Activated CD8-positive, alpha-beta T cell treated with anti-CD3 and anti-CD28 coated beads for 36 hours (primary cell): Measurements from ENCODE around the gene PRR27. TPM values are rescaled to one million over a fixed set of nuclear protein-coding genes. Genes with fewer than 3 reads are reported as not detected.

Experiments used
- ATAC-seq: fragments of 200-7000 bp; cut with Tn5 transposase; one replicate; pipeline ENCODE4 v1.10.0; 2021; ENCODE audit warnings: mild to moderate bottlenecking, moderate library complexity
- CTCF ChIA-PET: fragments of 350-600 bp; sonication (Branson Sonifier 250); formaldehyde crosslinking; loops from one replicate; lab custom pipeline; 2021; ENCODE audit warnings: antibody characterized with exemption; lab: Charles Lee
- POLR2A ChIA-PET: fragments of 350-600 bp; sonication (Branson Sonifier 250); formaldehyde crosslinking; loops from one replicate; lab custom pipeline; 2021; ENCODE audit warnings: antibody characterized with exemption; lab: Charles Lee
- DNase-seq: peaks from one replicate; pipeline ENCODE4 v3.0.0-alpha.2; 2020
- H3K27ac Mint-ChIP-seq: one replicate; pipeline ENCODE4 v1.8.0; 2021; ENCODE audit warnings: mild to moderate bottlenecking, mixed read lengths
- H3K27me3 Mint-ChIP-seq: one replicate; pipeline ENCODE4 v1.8.0; 2021; ENCODE audit warnings: mixed read lengths
- H3K36me3 Mint-ChIP-seq: one replicate; pipeline ENCODE4 v1.8.0; 2021; ENCODE audit warnings: low read depth, mixed read lengths
- H3K4me1 Mint-ChIP-seq: one replicate; pipeline ENCODE4 v1.8.0; 2021; ENCODE audit warnings: low read depth, mixed read lengths
- H3K4me3 Mint-ChIP-seq: one replicate; pipeline ENCODE4 v1.8.0; 2021; ENCODE audit warnings: mild to moderate bottlenecking, moderate library complexity, mixed read lengths
- H3K9me3 Mint-ChIP-seq: one replicate; pipeline ENCODE4 v1.8.0; 2021; ENCODE audit warnings: mixed read lengths
- intact Hi-C: fragments of 100-400 bp; cut with micrococcal nuclease; formaldehyde crosslinking; loops from one replicate; pipeline ENCODE4 v1.10.0; 2022
- total RNA-seq, 2 experiments: library from RNA; stranded (reverse); gene quantifications; one replicate each; pipeline ENCODE4 v1.2.3, GENCODE V29; 2021
- TF ChIP-seq, protein P1 (sequence below): fragments of 200-600 bp; IDR thresholded peaks from one replicate; pipeline ENCODE4 v1.8.0; 2022; ENCODE audit warnings: antibody characterized with exemption, mild to moderate bottlenecking

The PRR27 gene
- total RNA-seq = not detected

DNA sequence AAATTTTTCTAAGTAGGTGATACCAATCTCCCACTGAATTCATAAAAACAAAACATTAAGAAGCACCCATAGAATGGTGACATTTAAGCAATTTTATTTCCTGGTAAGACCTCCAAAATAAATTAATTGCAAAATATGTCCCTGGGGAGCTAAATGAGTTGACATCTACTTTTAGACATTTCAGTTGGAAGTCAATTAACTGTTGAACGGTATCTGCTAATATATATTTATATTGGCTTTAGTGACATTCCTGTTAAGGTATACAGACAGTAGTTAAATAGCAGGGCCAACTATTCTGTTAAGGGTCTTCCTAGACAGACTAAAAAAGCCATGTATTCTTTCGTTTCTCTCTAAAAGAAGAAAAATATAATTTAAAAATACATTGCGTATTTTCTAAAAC, at the start of gene PRR27:
PRR27 (plus strand) TSS at position 301 of the 400 bp plus-strand sequence. CDS start 139 bp downstream, outside the sequence.
- Mint-ChIP-seq H3K9me3 (no peaks in the 10 kb centered on the region), H3K27me3 (no peaks in the 10 kb centered on the region), H3K36me3 (no peaks in the 10 kb centered on the region), H3K4me3 (no peak within 1 kb of the TSS), H3K27ac (no peak within 1 kb of the TSS), H3K4me1 (no peaks in the 10 kb centered on the region)
- TF ChIP-seq, protein P1, sequence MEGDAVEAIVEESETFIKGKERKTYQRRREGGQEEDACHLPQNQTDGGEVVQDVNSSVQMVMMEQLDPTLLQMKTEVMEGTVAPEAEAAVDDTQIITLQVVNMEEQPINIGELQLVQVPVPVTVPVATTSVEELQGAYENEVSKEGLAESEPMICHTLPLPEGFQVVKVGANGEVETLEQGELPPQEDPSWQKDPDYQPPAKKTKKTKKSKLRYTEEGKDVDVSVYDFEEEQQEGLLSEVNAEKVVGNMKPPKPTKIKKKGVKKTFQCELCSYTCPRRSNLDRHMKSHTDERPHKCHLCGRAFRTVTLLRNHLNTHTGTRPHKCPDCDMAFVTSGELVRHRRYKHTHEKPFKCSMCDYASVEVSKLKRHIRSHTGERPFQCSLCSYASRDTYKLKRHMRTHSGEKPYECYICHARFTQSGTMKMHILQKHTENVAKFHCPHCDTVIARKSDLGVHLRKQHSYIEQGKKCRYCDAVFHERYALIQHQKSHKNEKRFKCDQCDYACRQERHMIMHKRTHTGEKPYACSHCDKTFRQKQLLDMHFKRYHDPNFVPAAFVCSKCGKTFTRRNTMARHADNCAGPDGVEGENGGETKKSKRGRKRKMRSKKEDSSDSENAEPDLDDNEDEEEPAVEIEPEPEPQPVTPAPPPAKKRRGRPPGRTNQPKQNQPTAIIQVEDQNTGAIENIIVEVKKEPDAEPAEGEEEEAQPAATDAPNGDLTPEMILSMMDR = no peak
- POLR2A ChIA-PET = no interaction called here
- intact Hi-C loops = no loop called here
- DNase-seq (no peak), ATAC-seq (no peak)
- CTCF ChIA-PET = no interaction called here

DNA sequence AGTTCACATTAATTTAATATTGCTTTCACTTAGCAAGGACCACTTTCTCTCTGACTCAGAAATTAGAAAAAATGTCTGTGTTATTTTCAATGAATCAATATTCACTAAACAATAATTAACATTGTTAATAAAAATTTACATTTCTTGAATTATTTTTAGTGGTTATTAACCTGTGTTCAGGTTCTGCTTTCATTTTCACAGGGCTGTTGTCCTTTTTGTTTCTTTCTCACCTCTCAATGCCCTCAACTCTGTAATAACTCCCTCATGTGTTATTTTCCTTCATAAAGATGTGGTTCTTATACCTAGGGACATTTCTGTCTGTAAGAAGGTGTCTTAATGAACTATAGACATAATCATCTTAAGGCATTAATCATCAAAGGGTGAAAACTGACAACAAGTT, 43.1 kb upstream of the PRR27 start:
- TF ChIP-seq, protein P1 = no peak
- Mint-ChIP-seq H3K27me3 (no peaks in the 10 kb centered on the region), H3K4me3 (no peak overlapping the region), H3K9me3 (no peaks in the 10 kb centered on the region), H3K36me3 (no peaks in the 10 kb centered on the region), H3K4me1 (no peaks in the 10 kb centered on the region), H3K27ac (no peak overlapping the region)
- POLR2A ChIA-PET = no interaction called here
- DNase-seq = no peak
- ATAC-seq = no peak
- intact Hi-C loops = no loop called here
- CTCF ChIA-PET = no interaction called here

DNA sequence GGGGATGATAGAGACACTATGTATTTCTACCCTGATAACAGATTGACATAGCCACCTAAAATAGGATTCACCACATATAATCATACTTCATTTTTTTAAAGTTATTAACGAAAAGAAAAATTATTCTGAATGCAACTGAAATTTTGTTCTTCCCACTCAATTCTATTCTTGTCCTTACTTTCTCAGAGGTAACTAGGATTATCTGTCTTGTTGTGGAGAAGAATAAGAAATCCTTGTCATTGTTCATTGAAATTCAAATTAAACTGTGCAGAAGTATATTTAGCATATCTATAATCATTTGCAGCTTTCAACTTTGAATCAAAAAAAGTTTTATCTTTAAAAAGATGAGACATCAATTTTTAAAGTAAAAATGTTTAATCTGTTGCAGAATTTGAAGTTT, 40.4 kb upstream of the PRR27 start:
- ChIA-PET POLR2A (no interaction called here), CTCF (no interaction called here)
- DNase-seq = no peak
- TF ChIP-seq, protein P1 = no peak
- H3K36me3 Mint-ChIP-seq = no peaks in the 10 kb centered on the region
- H3K27me3 Mint-ChIP-seq = no peaks in the 10 kb centered on the region
- H3K27ac Mint-ChIP-seq = no peak overlapping the region
- no peak for ATAC-seq
- H3K4me1 Mint-ChIP-seq = no peaks in the 10 kb centered on the region
- intact Hi-C loops = no loop called here
- H3K4me3 Mint-ChIP-seq = no peak overlapping the region
- no peaks in the 10 kb centered on the region for H3K9me3 Mint-ChIP-seq

DNA sequence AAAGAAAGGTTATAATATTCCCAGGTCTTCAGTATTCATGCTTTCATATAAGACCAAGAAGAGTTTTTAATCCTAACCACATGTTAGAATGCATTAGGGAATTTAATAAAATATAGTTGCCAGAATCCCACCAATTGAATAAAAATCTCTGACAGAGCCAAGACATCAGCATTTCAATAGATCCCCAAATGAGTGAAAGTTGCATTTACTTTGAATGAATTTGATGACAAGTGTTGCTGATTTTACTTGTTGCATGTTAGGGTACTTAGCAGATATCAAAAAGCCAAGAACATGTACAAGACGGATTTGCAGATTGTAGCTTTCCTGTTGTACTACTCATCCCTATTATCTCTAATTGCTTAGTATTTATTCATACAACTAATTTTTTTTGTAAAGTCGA, 39.9 kb upstream of the PRR27 start:
- ATAC-seq (no peak), DNase-seq (no peak)
- Mint-ChIP-seq H3K27ac (no peak overlapping the region), H3K36me3 (no peaks in the 10 kb centered on the region), H3K9me3 (no peaks in the 10 kb centered on the region), H3K4me1 (no peaks in the 10 kb centered on the region), H3K4me3 (no peak overlapping the region), H3K27me3 (no peaks in the 10 kb centered on the region)
- CTCF ChIA-PET = no interaction called here
- TF ChIP-seq, protein P1 = no peak
- intact Hi-C loops = no loop called here
- POLR2A ChIA-PET = no interaction called here

DNA sequence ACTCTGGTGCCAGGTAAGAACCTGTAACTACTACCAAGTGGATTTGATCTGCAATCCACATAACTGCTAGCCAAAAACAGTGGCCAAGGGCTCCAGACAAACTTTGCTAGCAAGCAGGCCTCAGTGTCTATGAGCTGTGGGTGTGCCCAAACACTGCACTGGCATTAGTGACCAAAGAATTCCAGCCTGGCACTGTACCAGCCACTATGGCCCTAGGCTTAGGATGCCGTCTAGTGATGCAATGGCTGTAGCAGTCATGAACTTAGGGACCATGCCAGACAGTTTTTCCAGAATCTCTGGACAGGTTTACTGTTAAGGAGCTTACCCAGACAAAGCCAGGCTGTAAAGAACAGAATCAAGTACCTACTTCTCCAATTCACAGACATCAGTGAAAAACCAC, 33.7 kb upstream of the PRR27 start:
- DNase-seq = no peak
- H3K27ac Mint-ChIP-seq = no peak overlapping the region
- intact Hi-C loops = no loop called here
- TF ChIP-seq, protein P1 = no peak
- ATAC-seq = no peak
- ChIA-PET CTCF (no interaction called here), POLR2A (no interaction called here)
- no peaks in the 10 kb centered on the region for H3K4me1 Mint-ChIP-seq
- no peaks in the 10 kb centered on the region for H3K36me3 Mint-ChIP-seq
- no peaks in the 10 kb centered on the region for H3K9me3 Mint-ChIP-seq
- no peak overlapping the region for H3K4me3 Mint-ChIP-seq
- H3K27me3 Mint-ChIP-seq = no peaks in the 10 kb centered on the region
